Ishikawa (cell line): ENCODE results near the gene PRPF31.

ENCODE experiments used
- CEBPB ChIP-seq: IDR thresholded peaks from 2 replicates; pipeline ENCODE4 v1.6.1; 2012
- CREB1 ChIP-seq: IDR thresholded peaks from 2 replicates; pipeline ENCODE4 v1.6.1; 2012; ENCODE audit warnings: low read depth
- EGR1 ChIP-seq: IDR thresholded peaks from 2 replicates; pipeline ENCODE4 v1.6.1; 2012
- EP300 ChIP-seq: IDR thresholded peaks from 2 replicates; pipeline ENCODE4 v1.6.1; 2012; ENCODE audit warnings: borderline replicate concordance
- FOXM1 ChIP-seq: IDR thresholded peaks from 2 replicates; pipeline ENCODE4 v1.6.1; 2012; ENCODE audit warnings: low read depth, borderline replicate concordance
- MAX ChIP-seq: IDR thresholded peaks from 2 replicates; pipeline ENCODE4 v1.6.1; 2012
- NFIC ChIP-seq: IDR thresholded peaks from 2 replicates; pipeline ENCODE4 v1.6.1; 2012
- RAD21 ChIP-seq: IDR thresholded peaks from 2 replicates; pipeline ENCODE4 v1.6.1; 2012; ENCODE audit warnings: low read depth
- REST ChIP-seq: IDR thresholded peaks from 2 replicates; pipeline ENCODE4 v1.6.1; 2012; ENCODE audit warnings: low read depth, mild to moderate bottlenecking
- TAF1 ChIP-seq: IDR thresholded peaks from 2 replicates; pipeline ENCODE4 v1.6.1; 2012; ENCODE audit warnings: low read depth, mild to moderate bottlenecking
- TCF12 ChIP-seq: IDR thresholded peaks from 2 replicates; pipeline ENCODE4 v1.6.1; 2012; ENCODE audit warnings: low read depth
- TEAD4 ChIP-seq: IDR thresholded peaks from 2 replicates; pipeline ENCODE4 v1.6.1; 2012
- USF1 ChIP-seq: IDR thresholded peaks from 2 replicates; pipeline ENCODE4 v1.6.1; 2012
- YY1 ChIP-seq: IDR thresholded peaks from 2 replicates; pipeline ENCODE4 v1.6.1; 2012; ENCODE audit warnings: low read depth
- ZBTB7A ChIP-seq: IDR thresholded peaks from 2 replicates; pipeline ENCODE4 v1.6.1; 2012; ENCODE audit warnings: low read depth

The PRPF31 gene

GRCh38 chr19:54148158-54148557, 32.6 kb downstream of the PRPF31 start:
- TF ChIP-seq TAF1 (no peak), TCF12 (no peak), EGR1 (no peak), FOXM1 (no peak), NFIC (no peak), REST (no peak)

- TF ChIP-seq YY1 = no peak
- TF ChIP-seq TAF1 = no peak
- TF ChIP-seq NFIC = no peak
- no peak for TF ChIP-seq CEBPB
- TF ChIP-seq TEAD4 = no peak
- TF ChIP-seq USF1 = no peak
Observed at GRCh38 chr19:54149021-54149812, 33.7 kb downstream of the PRPF31 start.

GRCh38 chr19:54151362-54152035, 35.9 kb downstream of the PRPF31 start:
- TF ChIP-seq MAX = no peak
- no peak for TF ChIP-seq CEBPB
- TF ChIP-seq TCF12 = no peak
- no peak for TF ChIP-seq EP300
- TF ChIP-seq ZBTB7A = no peak
- TF ChIP-seq FOXM1 = no peak

GRCh38 chr19:54152267-54152666, 36.7 kb downstream of the PRPF31 start:
- TF ChIP-seq TEAD4 (no peak), ZBTB7A (no peak), TAF1 (no peak), EGR1 (no peak), REST (no peak), NFIC (no peak), CREB1 (no peak), CEBPB (no peak), RAD21 (no peak), YY1 (no peak), USF1 (no peak), MAX (no peak), TCF12 (no peak), FOXM1 (no peak), EP300 (no peak)

GRCh38 chr19:54152878-54153524, 37.4 kb downstream of the PRPF31 start:
- TF ChIP-seq TAF1 (no peak), NFIC (no peak), TEAD4 (no peak), REST (no peak), RAD21 (no peak), TCF12 (no peak), MAX (no peak)
